HCT116 (cell line): Measurements from ENCODE around the gene RCL1.

Experiments
- POLR2A ChIP-seq: IDR thresholded peaks from 2 replicates; pipeline ENCODE4 v1.7.0; 2011; ENCODE audit warnings: borderline replicate concordance; ENCODE audit not compliant: insufficient read depth, insufficient read length; ENCODE audit errors: extremely low read depth
- REST ChIP-seq: IDR thresholded peaks from 2 replicates; pipeline ENCODE4 v1.6.1; 2012; ENCODE audit warnings: low read depth
- ZNF274 ChIP-seq: fragments of 200-500 bp; sonication (Bioruptor generic); IDR thresholded peaks from 2 replicates; pipeline ENCODE4 v1.6.1; 2014; ENCODE audit warnings: mild to moderate bottlenecking, low read depth, low read length, inconsistent platforms

GRCh38 chr9:4887556-4887955 is 94.8 kb downstream of the RCL1 start:
- TF ChIP-seq REST (no peak), POLR2A (no peak), ZNF274 (no peak)
